ENCODE measurements around the gene DPY30.

- no peak for TF ChIP-seq CTCF (IDR thresholded peaks at IDR 0.05)
- TF ChIP-seq POLR2A (IDR thresholded peaks at IDR 0.05): no peak
Observed at GRCh38 chr2:31992934-31993333, 46.7 kb downstream of the DPY30 start.

All from body of pancreas (tissue), 4 donors.